SK-N-SH (cell line): Measurements from ENCODE around the gene C18orf63.

ENCODE experiments used
- EP300 ChIP-seq, 2 experiments: IDR thresholded peaks; 2 replicates each; pipeline versions ENCODE4 v1.4.0 to v1.6.1; 2012; ENCODE audit warnings: borderline replicate concordance in 1 of 2, low read depth in 1 of 2, low read length in 1 of 2
- FOXJ3 ChIP-seq: sonication (generic); formaldehyde crosslinking; IDR thresholded peaks from 2 replicates; pipeline ENCODE4 v1.5.1; 2020; ENCODE audit warnings: mild to moderate bottlenecking, missing genetic modification reagents
- NFIC ChIP-seq: IDR thresholded peaks from 2 replicates; pipeline ENCODE4 v1.4.0; 2012; ENCODE audit warnings: borderline replicate concordance
- YY1 ChIP-seq: IDR thresholded peaks from 2 replicates; pipeline ENCODE4 v1.4.0; 2012; ENCODE audit warnings: low read depth, mild to moderate bottlenecking
- TF ChIP-seq, protein P1 (sequence below): fragments of 200-600 bp; sonication (generic); IDR thresholded peaks from 2 replicates; pipeline ENCODE4 v1.6.1; 2017; ENCODE audit warnings: antibody characterized with exemption, mild to moderate bottlenecking, moderate library complexity
- TF ChIP-seq, protein P2 (sequence below): IDR thresholded peaks from 2 replicates; pipeline ENCODE4 v1.4.0; 2012; ENCODE audit warnings: low read depth

DNA sequence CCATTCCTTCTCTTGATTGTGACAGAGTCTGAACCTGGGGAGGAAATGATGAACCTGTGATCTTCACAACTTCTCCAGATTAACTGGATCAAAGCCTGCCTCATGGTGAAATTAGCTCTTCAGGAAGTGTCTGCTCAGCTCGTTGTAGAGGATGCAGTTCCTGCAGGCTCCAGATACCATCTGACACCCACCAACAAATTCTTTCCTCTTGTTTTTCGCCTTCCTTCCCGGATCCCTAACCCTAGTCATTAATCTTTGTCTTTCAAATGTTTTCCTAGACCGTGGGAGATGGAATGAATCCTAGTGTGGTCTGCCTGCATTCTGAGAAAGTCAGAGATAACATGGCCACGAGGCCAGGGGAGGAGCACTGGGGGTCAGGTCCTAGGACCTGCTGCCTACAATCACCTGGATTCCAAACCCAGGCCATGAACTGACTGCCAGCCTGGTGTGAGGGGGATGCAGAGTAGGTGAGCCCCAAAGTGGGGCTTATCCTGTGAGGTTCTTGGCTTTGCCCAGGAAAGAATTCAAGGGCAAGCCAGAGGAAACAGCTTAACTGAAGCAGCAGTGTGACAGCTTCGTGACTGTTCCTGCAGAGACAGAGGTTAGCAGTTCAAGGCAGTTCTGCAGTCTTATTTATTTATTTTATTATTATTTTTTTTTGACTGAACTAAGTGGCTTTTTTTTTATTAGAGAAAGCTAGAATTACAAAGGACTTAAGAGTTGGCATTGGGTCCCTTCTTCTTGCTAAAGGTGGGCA, 73.7 kb downstream of the C18orf63 start:
- TF ChIP-seq YY1 (no peak), NFIC (no peak), FOXJ3 (CRISPR knock-in tag) (no peak), EP300 (IDR thresholded peaks at IDR 0.05; ENCODE audit: borderline replicate concordance in 1 of 2, low read depth in 1 of 2, low read length in 1 of 2) (no peak)
- TF ChIP-seq, protein P1, sequence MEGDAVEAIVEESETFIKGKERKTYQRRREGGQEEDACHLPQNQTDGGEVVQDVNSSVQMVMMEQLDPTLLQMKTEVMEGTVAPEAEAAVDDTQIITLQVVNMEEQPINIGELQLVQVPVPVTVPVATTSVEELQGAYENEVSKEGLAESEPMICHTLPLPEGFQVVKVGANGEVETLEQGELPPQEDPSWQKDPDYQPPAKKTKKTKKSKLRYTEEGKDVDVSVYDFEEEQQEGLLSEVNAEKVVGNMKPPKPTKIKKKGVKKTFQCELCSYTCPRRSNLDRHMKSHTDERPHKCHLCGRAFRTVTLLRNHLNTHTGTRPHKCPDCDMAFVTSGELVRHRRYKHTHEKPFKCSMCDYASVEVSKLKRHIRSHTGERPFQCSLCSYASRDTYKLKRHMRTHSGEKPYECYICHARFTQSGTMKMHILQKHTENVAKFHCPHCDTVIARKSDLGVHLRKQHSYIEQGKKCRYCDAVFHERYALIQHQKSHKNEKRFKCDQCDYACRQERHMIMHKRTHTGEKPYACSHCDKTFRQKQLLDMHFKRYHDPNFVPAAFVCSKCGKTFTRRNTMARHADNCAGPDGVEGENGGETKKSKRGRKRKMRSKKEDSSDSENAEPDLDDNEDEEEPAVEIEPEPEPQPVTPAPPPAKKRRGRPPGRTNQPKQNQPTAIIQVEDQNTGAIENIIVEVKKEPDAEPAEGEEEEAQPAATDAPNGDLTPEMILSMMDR: no peak
- TF ChIP-seq, protein P2, sequence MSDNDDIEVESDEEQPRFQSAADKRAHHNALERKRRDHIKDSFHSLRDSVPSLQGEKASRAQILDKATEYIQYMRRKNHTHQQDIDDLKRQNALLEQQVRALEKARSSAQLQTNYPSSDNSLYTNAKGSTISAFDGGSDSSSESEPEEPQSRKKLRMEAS: no peak
